ENCODE measurements around the gene ATP1A1.
A peak's percentile ranks its signal among the peaks of the same experiment; 100 is the strongest.

The ATP1A1 gene

DNA sequence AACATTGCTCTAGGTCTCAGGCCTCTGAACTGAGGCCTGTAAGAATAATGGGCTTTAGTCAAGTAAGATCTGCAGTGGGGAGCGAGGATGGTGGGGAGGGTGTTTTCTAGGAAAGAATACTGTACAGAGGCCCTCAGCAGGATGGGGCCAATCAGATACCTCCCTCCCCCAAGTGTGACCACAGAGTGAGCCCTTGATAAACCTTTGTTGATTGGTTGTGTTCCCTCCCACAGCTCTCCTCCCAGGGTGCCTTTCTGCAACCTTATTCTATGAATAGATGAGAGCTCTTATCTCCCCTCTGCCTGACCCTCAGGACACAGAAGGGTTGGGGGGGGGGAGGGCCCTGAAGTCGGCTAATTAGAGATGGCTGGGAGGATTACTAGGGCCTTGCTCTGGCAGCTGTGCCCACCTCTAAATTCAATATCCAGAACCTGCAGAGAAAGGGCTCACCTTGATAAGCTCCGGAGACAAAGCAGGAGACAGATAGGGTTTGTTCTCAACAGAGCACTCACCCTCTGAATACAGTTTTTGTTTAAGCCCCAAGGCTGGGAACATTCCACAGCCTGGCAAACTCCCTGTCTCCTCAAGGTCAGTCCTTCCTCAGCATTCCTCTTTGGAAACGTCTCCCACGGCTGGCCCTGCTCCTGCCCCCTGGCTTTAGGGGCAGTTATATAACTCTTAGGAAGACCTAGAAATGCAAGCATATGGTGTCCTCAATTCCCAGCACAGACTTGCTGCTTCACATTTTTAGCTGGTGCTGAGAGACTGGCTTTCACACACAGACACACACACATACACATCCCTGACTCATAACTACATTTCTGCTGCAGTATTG, 42.9 kb downstream of the ATP1A1 start:
- DNase-seq: peak; percentile 22

DNA sequence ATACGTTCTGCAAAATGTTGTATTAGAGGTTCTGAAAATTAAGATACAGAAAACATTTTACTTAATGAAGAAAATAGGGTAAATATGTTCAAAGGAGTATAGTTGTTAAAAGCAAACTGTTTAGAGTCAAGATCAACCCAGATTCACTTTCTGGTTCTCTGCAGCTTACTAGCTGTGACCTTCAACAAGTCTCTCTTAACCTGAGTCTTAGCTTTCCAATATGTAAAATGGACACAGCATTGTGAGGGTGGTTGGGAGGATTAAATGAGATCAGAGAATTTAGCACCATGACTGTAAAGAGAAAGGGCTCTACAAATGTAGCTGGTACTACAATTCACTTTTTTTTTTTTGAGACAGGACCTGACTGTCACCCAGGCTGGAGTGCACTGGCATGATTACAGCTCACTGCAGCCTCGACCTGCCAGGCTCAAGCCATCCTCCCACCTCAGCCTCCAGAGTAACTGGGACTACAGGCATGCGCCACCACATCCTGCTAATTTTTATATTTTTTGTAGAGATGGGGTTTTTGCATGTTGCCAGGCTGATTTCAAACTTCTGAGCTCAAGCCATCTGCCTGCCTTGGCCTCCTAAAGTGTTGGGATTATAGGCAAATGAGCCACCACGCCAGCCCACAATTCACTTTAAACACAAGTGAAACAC, 43.9 kb downstream of the ATP1A1 start:
- no peak for DNase-seq

DNA sequence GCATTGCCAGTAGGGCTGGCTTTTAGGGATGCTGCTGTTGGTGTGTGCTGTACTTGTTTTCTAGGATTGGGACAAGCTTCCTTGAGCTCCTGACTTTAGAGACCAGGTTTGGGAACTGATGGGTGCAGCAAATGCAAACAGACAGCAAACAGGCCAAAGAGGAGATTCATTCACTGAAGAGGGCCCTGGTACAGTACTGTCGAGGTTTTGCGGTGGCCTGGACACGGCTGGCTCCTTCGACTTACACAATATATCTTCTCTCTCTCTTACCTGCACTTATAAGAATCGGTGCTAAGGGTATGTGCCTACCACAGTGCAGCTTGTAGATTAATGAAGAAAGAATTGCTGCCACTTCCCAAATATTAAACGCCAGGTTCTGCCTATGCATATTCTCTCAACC, 44.6 kb downstream of the ATP1A1 start:
- DNase-seq: no peak

DNA sequence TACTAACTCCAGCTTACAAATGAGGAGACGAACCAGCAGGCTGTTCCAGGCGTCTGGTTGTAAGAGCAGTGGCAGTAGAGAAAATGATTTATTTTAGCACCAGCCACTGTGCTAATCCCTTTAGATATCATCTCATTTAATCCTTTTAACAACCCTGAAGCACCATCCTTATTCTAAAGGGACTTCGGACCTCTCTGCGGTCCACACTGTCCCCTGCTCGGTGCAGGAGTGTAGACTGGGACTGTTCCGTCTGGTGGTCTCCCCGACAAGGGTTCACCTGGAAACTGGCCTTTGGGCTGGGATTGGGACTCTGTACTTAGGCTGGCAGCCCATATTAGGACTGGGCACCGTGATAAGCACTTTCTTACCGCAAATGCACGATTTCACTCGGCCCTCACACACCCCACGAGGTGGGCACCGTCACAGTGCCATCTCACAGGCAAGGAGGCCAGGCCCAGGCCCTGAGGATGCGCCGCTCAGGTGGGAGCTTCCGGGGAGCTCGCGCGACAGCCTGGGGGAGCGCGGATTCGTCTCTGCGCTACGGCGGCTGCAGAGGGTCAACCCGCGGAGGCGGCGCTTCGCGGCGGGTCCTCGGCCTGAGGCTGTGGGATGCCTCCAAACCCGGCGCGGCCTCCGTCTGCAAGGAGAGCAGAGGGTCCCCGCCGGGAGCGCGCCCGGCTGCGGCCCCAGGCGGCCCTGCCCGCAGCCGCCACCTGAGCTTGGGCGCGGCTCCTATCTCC, 45.2 kb downstream of the ATP1A1 start:
- peak; percentile 81 for DNase-seq

DNA sequence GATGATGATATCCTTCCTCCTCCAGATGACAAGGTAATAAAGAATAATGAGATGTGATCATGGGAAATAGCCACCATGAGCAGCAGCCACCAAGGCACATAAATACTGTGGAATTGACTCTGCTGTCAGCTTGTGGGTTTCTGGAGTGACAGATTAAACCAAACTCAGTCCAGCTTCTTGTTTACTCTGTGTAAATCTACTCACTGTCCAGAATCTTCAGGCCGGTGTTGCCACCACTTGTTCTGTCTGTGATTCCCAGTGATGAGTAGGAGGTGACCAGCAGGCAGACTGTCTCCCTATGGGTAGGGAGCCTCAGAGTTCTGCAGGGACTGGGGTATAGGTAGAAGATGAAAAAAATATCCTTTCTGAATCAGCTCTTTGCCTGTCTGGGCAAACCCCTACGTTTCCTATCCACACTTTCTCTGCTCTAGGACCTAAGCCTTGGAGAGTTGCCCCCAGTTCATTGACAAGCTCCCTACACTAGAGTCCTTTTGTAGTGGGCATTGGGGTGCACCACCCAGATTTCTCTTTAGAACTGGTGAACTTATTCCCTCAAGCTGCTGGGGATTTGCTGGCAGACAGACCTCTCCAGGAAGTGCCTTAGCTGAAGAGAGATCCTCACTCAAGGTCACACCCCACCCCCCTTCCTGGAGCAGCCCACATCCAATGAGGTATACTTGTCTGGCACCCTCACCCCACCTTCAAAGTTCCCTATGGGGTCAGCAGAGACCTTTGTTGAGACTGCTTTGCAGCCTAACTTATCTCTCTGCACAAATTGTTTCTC, 47.6 kb downstream of the ATP1A1 start:
- no peak for DNase-seq

DNA sequence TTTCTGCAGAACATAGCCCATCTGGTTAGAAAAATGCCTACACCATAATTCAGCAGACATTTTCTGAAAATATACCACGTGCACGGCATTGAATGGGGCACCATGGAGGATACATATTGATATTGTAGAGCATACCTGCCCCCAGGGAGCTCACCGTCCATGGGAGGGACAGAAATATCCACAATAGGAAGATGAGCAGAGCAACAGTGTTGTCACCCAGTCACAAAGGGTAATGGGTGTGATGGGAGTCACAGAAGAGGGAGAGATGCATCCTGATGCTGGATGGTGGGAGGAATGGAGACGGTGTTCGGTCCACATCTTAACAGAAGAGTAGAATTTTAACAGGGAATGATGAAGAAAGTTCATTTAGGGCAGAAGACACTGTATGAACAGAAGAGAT, 51.4 kb downstream of the ATP1A1 start:
- DNase-seq: no peak

GRCh38 chr1:116424863-116425262, 51.8 kb downstream of the ATP1A1 start:
- DNase-seq: no peak

DNA sequence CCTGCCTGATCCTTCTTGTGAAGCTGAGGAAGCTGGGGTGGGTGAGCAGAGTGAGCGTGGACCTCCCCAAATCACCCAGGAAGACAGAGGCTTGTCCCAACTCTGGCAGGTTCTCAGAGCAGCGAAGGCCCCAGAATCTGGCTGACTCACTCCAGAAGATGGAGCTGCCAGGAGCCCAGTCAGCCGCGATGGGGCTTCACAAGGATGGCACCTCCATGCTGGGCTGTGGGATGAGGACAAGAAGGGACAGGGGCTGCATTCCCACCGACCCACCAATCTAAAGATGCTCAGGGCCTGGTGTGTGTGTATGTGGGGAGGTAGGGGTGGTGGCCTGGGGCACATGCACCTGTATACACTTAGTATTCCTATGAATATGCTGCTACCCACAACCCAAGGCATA, 52.9 kb downstream of the ATP1A1 start:
- no peak for DNase-seq

DNA sequence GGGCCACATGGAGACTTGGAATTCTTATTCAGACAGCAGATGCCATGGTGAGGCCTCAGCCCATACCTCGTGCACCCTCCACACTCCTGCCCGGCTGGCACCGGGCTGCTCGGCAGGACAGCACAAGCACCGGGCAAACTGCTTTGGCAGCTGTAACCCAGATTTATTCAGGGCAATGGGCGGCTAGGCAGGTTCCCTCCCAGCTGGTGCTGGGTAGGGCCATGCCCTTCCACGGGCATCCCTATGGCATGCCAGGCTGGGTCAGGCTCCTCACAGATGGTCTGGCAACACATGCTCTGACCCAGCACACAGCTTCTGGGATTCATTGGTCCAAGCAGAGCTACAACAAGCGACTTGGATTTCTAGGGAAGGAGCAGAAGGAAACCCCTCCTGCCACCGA, 53.4 kb downstream of the ATP1A1 start:
- peak; percentile 11 for DNase-seq

DNA sequence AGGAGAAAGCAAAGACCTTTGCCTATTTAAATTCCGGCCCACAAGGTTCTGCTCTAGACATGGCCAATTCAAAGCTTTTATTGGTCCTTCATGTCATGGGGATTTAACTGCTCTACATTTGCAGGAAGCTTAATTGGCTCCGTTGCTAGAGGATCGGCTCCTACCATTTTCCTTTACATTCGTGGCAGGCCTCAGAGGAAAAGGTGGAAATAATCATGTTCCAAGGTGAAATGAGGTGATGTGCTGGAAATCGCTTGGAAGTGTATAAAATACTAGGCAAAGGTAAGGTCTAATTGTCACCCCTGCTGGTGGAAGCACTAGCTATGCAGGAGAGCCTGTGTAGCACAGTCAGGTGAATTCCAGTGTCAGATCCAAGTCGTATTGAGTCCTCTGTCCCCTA, 55.5 kb downstream of the ATP1A1 start:
- DNase-seq: no peak

DNA sequence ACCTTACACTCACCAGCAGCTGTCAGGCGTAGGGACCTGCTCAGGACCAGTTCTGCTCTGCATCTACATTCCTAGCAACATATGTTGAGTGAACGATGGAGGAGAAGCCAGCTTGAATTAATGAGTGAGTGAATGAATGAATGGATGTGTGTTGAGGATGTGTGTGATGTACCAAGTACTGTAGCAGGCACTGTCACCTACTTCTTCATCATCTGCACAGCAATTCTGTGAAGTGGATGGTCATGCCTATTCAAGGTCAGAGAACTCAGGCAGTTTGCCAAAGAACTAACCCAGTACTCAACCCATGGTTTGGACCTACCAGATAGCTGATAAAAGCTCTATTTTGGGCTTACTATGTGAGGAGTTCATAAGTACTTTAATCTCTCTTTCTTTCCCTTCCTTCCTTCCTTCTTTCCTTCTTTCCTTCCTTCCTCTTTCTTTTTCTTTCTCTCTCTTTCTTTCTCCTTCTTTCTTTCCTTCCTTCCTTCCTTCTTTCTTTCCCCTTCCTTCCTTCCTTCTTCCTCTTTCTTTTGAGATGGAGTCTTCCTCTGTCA, 56.9 kb downstream of the ATP1A1 start:
- DNase-seq: no peak

- DNase-seq: no peak
These were observed 58.9 kb downstream of the ATP1A1 start for GRCh38 chr1:116431870-116432500.

DNA sequence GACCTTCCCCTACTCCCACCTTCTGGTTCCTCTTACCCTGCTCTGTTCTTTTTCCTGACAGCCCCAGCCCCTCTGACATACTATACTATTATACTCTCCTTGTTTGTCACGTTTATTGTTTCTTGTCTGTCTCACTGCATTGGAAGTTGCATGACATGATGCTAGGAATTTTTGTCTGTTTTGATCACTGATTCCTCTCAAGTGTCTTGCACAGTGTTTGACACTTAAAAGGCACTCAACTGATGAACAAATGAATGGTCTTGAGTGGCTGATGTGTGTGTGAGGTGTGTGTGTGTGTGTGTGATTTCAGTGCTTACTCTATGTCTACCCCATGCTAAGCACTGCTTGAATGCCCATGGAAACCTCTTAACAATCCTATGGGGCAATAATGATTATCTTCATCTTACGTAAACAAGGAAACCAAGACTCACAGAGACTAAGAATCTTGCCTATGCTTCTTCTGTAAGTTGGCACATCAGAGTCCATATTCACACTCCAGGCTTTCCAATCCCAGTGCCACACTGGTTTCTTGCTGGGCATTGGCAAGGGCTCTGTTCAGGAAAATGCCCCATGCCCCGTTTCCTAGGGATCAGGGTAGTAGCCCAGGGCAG, 59.7 kb downstream of the ATP1A1 start:
- no peak for DNase-seq

DNA sequence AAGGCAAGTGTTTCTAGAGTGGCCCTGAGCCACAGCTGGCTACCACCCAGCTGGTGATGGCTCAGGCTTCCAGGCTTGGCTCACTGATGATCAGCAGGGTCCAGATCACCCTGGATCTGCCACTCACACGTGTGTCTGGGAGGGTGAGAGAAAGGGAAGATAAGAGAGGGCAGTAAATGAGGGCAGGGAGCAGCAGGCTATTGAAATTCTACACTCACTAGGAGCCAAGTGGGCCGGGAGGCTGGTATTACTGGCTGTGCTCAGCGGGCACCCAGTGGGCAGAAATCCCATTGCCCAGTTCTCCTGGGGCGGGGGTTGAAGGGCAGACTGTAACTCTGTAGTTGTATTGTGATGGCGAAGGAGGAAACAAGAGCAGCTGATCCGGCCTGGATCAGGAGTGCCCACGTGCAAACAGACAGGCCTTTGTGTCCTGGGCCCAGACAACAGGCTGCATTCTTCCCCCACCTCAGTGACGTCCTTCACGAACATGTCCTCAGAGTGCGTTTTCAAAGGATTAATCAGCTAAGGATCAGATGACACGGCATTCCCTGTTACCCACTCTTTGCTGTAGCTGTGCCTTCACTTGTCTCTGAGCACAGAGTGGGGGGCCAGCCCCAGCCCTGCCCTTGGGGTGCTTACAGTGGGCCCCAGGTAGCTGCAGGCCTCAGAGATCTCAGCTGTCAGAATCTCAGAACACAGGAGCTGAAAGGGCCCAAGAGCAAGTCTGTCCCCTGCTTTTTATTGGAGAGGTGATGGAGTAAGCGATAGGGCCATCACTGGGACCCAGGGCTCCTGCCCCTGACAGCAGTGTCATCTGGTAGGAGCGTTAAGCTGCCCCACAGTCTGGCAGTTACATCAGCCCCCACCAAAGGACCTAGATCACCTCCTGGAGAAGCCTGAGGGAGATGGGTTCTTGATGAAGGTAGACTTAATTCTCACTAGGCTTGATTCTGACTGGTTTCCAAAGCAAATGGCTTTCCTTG, 60.5 kb downstream of the ATP1A1 start:
- DNase-seq: peak; percentile 94

DNA sequence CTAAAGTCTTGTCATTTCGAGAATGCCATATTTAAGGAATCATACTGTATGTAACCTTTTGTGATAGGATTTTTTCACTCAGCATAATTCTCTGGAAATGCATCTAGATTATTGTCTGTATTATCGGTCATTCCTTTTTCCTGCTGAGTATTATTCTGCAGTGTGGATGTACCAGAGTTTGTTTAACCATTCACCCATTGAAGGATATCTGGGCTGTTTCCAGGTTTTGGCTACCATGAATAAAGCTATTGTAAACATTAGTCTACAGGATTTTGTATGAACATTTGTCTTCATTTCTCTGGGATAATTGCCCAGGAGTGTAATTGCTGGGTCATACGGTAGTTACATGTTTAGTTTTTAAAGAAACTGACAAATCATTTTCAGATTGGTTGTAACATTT, 61.8 kb downstream of the ATP1A1 start:
- DNase-seq: no peak

DNA sequence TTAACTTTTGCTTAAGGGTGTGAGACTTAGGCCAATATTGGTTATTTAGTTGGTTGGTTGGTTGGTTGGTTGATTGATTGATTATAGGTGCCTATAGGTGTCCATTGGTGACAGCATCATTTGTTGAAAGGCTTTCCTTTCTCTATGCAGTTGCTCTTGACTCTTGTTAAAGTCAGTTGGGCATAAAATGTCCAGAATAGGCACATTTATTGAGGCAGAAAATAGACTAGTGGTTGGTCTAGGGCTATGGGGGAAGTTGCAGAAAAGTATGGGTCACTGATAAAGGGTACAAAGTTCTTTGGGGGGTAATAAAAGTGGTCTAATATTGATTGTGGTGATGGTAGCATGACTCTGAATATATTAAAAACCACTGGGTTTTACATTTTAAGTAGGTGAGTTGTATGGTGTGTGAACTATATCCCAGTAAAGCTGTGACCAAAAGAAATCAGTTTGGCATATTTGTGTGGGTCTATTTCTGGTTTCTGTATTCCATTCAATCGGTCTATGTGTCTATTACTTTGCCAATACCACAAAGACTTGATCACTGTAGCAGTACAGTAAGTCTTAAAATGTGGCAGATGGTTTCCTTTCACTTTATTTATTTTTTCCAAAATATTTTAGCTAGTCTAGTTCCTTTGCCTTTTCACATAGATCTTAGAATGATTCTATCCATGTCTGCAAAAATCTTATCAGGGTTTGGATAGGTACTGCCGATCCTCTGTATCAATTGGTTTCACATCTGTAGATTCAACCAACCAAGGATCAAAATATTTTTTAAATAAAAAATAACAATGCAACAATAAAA, 63.0 kb downstream of the ATP1A1 start:
- no peak for DNase-seq

- no peak for DNase-seq
These were observed 63.5 kb downstream of the ATP1A1 start for GRCh38 chr1:116436611-116436970.

DNA sequence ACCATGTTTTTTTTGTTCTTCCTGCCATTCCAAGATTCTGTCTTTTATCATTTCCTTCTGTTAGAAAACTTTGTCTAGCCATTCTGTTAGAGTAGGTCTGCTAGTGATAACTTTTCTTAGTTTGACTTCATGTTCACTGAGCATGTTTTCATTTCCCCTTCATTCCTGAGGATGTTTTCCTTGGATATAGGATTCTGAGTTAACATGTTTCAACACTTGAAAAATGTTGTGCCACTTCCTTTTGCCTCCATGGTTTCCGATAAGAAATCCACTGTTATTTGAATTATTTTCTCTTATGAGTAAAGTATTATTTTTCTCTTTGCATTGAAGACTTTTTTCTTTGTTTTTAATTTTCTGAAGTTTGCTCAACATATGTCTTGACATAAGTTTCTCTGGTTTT, 66.7 kb downstream of the ATP1A1 start:
- DNase-seq: no peak

- DNase-seq: no peak
These were observed 67.7 kb downstream of the ATP1A1 start for GRCh38 chr1:116440731-116441130.

DNA sequence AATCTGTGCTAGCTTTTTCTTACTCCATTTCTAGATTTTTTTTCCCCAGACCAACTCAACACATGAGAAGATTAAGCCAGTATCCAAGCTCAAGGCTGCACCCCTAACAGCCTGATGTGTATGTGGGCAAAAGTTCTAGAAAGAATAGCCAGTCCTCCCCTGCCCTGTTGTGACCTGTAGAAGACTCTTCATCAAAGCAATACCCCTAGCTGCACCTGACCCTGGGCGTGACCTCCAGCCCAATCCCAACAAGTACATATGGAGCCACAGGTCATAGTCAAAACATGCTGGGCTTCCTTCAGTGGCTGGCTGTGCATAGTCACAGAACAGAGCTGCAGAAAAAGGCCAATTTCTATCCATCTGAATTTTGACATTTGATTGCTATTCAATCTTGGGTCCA, 72.5 kb downstream of the ATP1A1 start:
- DNase-seq: no peak

All from midbrain (tissue), 1 donor.